Fibroblast of skin of back (primary cell): ENCODE measurements around the gene BMPER.
A peak's percentile ranks its signal among the peaks of the same experiment; 100 is the strongest.

Experiments used
- DNase-seq: peaks from one replicate; pipeline ENCODE4 v3.0.0-alpha.2; 2013

The BMPER gene

DNA sequence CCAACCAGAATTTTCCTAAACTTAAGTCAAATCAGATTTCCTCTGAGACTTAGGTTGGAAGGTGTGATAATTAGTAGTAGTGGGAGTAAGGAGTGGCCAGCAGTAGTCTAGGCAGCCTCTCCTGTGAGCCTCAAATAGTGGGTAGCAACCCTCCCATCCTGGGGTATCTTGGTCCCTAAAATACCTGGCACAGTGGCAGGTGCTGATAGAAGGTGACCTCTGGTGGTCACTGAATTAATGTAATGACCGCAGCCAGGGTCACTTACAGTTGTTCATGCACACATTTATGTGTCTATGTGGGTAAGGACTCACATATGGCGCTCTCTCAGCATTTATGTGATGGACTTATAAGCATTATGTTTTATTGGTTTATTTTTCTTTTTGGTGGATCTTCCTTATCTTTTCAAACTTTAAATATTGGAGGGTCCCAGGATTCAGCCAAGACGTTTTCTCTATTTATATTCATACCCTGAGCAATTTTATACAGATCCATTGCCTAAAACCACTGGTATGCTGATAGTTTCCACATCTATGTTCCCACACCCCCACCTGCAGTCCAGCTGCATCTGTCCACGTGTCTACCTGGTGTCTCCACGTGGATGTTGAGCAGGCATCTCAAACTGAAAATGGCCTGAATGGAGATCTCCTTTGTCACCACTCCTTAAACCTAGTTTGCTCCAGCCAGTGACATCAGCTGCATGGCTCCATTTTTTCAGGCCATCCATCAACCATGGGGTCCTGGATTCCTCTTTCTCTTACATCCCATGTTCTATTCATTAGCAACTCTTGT is 18.3 kb downstream of the BMPER start:
- DNase-seq = no peak

DNA sequence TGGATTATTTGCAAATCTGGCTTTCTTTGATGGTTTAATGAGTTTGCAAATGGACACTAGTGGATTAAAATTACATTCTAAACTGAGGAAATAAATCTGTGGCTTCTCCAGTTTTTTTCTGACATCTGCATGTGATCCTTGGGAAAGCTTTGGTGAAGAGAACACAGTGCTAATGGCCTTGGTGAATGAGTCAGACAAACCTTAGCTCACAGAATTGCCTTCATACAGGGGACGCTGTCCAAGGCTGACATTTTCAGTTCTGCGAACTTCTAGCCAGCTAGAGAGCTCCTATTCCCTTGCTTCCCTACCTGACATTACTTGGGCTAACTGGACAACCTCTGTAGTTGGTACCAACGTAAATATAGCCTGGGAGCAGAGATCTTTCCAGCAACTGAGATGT is 21.2 kb downstream of the BMPER start:
- no peak for DNase-seq

DNA sequence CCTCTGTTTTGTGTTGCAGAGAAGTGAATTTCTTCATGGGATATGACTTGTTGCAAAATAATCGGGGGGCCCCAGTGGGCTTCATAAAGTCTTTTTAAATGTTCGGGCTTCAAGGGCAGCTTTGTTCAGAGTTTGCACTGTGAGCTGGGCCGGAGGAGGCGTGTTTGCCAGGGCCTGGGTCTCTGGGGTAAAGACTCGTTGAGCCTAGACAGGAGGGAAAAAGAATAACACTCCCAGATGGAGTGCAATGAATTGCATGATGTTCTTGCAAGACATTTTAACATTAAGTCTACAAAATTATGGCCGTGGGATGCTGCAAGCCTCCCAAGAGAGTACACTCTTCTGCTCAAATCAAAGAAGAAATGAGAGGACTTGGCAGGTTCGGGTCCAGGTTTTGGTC is 23.6 kb downstream of the BMPER start:
- DNase-seq = no peak

DNA sequence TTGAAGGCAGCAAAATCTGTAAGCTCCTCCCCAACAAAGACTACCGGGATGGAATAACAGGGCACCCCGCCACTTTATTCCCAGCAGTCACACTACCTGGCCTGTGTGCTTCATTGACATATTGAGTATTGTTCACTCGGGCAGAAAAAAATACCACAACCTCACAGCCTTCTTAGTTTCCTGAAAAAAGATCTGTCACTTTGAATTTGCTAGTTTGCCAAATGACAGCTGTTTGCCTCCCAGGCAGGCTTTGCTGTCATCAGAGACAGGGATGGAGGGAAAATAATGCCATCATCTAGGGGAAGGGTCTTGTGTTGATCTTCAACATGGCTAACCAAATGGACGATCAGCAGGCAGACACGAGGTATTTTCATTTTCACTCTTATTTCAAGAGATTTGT is 26.9 kb downstream of the BMPER start:
- DNase-seq = no peak

DNA sequence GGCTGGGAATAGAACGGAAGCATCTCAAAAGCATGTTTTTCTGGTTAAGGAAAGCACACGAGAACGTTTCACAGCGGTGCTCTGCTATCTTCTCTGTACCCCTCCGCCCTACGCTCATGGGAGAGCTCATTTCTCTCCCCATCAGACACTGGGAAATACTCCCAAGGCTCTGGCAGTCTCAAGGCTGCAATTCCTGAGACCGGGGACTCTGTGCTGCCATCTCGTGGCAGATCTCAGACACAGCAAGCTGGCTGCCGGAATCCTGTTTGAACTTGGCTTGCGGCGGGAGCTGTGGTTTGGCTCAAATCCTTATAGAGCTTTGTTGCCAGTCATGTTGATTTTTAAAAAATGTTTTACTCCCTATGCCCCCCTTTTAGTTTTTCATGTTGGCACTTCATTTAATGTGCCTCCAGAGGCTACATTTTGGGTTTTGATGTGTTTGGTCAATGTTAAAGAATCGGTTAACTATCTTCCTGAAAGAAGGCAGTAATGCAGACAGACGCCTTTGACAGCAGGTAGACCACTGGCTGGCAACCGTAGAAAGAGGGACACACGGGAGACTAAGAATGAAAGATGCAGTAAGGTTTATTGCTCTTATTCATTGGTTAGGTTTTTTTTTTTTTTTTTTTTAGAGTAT is 27.6 kb downstream of the BMPER start:
- peak; percentile 92 for DNase-seq

DNA sequence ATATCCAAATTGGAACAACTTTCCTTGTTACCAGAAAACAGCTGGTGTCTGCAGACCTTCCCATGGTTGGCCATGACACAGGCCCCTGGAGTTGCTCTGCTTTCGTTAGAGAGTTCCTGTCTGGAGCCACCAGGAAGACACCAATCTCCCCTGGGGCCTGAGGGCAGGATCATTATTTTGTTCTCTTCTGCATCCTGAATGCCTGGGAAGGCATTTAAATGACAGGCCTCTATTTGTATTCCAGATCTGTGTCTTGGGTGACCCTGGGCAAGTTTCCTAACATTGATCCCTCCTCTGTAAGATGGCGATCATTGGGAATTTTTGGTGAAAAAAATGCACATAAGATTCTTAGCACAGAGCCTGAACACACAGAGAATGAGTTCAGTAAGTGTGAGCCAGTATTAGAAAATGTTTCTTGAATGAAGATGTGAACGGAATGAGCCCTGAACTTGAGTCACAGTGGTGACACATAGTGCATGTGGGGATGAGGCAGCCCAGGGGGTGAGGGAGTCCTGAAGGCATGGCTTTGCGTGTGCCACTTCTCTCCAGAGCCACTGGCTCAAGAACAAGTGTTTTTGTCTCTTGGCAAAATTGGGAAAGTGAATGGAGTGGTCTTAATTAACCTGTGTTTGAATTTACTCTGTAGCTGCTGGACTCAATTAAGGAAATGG is 28.4 kb downstream of the BMPER start:
- peak; percentile 97 for DNase-seq

DNA sequence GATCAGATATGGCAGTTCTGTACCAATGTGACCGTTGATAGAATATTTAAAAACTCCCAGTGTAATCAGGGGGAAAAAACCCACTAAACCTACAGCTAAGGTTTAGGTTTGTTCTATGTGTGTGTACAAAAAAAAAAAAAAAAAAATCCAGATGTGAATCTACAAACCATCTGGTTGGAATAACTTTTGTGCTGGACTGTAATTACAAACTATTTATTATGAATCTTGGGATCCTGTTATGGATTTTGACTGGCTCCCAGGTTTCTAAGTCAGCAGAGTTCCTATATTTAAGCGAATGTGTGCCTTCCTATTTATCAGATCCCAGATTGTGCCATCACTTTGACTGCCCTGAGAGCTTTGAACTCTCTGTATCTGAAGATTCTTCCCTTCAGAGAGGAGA is 29.1 kb downstream of the BMPER start:
- no peak for DNase-seq

DNA sequence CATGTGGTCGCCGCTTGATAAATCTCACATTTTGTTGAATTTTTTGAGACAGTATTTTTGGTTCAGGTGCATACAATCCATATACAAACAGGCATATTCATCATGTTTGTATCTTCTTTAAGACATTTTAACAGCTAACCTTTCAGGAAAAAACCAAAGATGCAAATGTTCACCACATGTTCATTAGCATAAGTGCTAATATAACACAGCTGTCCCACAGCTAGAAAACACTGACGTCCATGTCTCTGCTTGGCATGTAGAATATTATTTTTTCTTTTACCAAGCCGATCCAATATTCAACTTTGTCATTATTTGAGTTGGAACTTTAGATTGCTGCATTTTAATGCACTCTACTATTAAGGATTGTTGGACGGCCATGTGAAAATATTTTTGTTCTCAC is 31.2 kb downstream of the BMPER start:
- DNase-seq = no peak

DNA sequence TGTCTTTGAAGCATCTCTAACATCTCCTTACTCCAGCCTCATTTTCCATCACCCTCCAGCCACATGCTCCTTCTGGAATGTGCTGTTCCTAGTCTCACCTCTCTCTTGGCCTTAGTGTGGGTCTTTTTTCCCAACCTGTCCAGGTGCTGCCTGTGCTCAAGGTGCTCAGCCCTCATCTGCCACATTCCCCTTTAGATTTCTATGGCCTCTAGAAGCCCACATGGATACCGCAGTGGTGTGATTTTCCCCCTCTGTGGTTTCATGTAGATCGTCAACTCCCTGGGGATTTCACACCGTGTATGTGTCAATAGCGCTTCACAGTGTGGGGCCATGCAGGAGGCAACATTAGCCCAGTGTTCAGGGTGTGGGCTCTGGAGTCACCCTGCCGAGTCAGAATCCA is 32.5 kb downstream of the BMPER start:
- DNase-seq = no peak

DNA sequence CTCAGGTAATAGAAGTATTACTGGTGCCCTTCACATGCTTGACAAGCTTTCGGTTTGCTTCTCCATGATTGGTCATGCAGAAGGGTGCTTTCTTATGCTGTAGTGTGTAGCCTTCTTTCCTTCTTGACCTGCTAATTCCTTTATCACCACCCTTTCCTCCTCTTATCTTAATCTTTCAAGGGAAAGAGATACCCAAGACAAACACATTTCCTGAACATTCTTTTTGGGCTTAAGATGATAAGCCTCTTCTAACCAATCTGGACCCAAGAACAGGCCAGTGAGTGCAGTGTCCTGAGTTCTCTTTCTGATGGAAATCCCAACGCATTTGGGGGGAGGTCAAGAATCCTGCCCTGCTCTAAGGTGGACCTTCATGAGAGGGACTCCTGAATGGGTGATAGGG is 33.8 kb downstream of the BMPER start:
- DNase-seq = no peak

DNA sequence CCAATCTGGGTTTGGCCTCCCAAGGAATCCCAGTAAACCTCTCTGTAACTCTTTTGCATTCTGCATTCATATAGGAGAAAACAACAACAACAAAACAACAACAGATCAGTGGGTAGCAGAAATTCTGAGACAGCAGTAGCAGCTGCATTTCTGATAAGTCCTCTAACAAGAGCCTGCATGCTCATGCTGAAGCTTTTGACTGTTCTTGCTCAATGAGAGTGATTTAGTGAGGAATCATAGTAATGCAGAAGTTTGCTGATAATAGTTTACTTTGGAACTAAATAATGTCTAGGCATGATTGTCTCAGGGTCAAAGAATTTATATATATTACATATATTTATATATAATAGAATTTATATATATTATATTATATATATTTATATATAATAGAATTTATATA is 35.2 kb downstream of the BMPER start:
- peak; percentile 45 for DNase-seq

DNA sequence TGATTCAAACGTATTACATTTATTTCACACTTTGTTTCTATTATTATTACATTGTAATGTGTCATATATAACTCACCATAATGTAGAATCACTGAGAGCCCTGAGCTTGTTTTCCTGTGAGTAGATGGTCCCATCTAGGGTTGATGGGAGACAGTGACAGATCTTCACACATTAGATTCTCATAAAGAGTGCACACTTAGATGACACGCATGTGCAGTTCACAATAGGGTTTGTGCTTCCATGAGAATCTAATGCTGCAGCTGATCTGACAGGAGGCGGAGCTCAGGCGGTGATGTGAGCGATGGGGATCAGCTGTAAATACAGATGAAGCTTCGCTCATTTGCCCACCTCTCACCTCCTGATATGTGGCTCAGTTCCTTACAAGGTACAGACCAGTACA is 36.1 kb downstream of the BMPER start:
- no peak for DNase-seq

DNA sequence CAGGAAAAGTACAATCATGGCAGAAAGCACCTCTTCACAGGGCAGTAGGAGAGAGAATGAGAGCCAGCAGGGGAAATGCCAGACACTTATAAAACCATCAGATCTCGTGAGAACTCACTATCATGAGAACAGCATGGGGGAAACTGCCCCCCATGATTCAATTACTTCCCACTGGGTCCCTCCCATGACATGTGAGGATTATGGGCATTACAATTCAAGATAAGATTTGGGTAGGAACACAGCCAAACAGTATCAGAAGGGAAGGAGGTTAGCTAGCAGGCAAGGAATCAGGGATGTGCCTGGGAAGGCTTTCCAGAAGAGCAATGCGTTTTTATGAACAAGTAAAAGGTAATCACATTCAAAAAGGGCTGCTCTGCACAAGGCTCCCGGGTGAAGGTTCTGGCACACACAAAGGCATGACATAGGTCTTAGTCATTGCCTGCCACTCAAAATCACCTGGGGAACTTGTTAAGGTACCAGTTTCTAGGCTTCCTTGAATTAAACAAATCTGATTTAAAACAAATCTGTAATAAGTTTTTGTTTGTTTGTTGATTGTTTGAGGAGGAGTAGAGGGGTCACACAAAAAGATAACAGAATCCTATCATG is 40.9 kb downstream of the BMPER start:
- DNase-seq = no peak

DNA sequence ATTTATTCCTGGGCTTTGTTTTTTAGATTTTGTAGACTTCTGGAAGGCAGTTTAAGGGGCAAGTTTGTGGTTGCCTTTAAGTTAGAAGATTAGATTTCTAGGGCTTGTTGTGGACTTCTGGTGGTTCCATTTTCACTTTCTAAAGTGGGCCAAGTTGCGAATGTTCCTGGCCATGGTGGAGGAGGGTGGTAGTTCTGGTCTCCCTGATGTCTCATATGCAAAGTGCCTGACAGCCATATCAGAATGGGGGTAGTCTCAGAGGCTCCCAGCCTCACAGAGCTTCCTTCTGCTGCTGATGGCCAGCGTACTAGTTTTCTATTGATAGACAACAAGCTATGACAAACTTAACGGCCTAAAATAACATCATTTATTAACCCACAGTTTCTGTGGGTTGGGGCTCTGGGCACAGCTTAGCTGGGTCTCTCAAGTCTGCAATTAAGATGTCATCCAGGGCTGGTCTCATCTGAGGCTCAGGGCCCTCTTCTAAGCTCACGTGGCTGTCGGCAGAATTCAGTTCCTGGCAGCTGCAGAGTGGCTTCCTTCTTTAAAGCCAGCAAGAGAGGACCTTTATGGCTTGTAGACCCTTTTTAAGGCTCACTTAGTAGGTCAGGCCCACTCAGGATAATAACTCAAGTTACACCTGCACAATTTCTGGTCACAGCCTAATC is 44.8 kb downstream of the BMPER start:
- DNase-seq = no peak

DNA sequence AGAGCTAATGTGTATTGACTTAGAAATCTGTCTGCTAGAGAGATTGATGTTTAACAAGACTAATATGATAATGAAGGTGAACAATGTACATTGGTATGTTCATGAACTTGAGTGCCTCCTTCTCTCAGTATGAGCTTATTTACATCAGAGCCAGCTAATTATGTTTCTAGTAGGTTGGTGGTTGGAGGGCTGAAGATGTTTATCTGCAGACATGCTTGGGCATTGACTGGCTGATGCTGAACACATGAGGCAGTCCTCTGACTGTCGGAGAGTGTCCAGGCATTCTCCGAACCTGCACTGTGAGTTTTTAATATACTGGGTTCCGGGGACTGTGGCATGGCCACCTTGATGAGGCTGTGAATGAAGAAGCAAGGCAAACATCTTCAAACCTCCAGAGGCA is 47.5 kb downstream of the BMPER start:
- no peak for DNase-seq

DNA sequence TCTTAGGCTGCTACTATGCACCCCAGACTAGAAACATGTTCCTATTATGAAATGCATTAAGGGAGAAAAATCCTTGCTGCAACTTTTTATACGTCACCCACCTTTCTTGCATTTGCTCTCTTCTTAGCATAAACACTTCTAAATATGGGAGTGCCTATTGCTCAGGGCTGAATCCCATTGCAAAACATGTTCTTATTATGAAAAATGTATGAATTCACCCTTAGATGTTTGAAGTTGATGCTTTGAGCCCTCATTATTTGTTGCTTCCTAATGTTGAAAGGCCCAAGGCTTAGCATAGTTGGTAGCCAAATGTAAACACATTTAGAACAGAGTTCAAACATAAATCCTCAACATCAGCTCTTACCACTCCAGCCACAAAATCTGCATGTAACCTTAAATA is 52.8 kb downstream of the BMPER start:
- no peak for DNase-seq

DNA sequence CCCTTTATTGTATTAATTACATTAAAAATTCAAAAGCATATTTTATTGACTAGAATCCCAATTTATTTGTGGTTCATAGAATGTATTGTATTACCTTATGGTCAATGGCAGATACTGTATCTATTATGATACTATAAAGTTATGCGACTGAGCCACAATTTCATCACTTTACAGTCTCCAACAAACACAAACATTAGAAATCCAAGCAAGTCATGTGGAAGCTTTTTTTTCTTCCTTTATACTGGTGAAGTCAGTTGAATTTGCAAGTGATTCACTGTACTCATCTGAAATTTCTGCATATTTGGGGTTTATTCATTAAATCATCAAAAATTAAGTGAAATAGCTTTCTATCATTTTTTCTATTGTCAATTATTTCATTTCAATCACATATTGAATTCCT is 54.3 kb downstream of the BMPER start:
- peak; percentile 40 for DNase-seq

DNA sequence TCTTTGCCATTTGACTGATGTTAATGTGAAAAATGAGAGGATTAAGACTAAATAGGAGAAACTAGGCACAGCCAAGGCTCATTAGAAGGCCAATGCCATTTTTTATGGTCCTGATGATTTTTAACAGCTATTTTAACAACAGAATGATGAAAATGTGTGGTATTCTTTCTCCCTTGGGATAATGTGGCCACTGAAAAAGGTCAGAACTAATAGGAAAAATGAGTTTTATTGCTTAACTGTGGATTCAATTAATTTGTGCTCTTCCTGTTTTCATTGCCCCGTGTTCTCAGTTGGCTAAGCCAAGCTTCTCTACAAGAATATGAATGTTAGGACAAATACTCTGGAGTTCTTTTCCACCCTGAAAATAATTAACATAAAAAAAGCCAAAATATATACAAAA is 56.6 kb downstream of the BMPER start:
- DNase-seq = peak; percentile 52

DNA sequence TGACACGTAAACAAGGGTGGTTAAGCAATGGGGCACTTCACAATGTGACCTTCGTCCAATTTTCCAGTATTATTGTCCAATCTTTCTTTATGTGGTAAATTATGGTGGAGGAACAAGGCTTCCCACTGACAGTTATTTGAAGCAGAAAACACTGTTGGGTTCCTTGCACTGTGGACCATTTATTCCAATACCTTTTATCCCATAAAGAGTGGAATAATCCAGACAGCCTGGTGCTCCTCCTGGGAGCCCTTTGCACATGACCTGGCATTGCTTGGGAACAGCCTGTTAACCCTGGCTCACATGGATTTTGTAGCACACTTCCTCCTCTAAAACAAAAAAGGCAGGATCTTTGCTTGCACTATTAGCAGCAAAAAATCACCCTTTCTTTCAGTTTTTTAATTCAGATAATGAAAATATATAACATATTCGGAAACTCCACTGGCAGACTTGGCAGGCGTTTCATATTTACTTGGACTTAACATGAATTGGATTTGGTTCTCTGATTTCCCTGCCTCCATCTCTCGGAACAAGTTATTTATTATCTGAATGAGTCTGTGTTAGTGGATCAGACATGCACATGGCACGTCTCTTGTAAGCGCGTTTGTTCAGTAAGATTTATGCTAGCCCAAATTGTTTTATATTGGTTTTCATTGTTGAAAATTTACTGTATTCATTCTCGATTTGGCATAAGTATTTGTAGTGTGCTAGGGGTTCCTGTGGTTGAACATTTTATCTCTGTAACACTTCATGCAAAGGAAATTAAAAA is 59.3 kb downstream of the BMPER start:
- no peak for DNase-seq

DNA sequence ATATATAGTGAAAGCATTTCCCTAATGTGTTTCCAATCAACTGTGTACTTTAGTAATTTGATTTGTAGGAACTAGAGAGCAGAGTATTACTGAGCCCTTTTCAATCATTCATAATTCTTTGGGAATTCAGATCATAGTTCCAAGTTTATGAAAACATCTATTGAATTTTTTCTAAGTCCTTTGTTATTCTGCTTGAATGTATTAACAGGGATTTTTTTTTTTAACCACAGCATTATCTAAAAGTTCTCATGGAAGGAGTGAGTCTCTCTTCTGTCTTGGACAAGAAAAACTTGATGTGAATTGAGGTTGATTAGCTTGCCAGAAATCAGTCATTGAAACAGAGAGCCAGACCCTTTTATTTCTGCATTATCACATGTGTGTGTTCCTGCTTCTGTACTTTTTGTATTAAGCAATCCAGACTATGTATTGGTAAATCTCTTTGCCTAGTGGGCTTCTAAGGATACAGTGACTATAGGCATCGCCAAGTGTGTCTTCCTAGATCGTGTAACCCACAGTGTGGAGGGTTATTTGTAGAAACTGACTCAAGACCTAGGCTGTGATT is 59.9 kb downstream of the BMPER start:
- peak; percentile 62 for DNase-seq

DNA sequence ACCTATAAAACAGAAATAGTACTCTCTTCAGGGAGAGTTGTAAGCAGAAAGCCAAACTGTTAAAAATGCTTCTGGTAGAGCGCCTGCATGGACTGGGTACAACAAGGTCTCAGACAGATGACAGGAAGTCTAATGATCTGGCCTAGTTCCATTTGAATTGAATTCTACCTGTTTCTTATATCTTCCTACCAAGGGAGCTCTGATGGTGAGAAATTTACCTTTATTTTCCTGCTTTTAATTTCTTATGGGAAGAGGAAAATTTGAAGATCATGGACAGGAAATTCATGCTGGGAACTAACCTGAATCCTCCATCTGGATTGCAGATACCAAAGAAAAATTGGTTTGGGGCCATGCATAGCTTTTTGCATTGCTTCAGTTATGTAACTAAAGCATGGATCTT is 63.3 kb downstream of the BMPER start:
- DNase-seq = no peak

DNA sequence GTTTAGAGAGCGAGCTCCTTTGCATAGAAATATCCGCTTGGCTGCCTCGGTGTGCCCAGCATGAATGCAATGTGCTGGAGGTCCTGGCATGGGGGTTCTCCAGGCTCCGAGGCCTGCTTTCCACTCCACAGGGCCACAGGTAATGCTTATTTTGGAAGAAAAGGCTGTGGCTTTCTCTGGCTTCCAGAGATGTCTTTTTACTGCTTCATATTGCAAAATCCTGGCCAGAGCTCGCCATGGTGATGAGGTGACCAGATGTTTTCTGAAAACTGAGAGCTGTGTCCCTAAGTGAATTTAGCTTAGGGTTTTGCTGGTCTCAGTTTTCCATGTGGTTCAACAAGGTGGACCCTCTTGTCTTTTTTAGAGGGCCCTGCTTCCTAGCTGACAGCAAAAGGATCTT is 65.2 kb downstream of the BMPER start:
- DNase-seq = no peak
